KOPT-K1 (cell line): ENCODE data around the gene KIF13A.
"Not testable (repeated sequence)": the region's sequence is repeated elsewhere in the genome, so short reads cannot be mapped to it uniquely, and the experiment has no call there.

Source experiments
- H3K27ac ChIP-seq: fragments of 200-600 bp; sonication (generic); 2 replicates; pipeline ENCODE4 v1.5.1; 2016; ENCODE audit warnings: antibody characterized with exemption, mild to moderate bottlenecking, low read depth, low read length; ENCODE audit not compliant: poor library complexity, severe bottlenecking
- H3K36me3 ChIP-seq: fragments of 200-600 bp; sonication (generic); 2 replicates; pipeline ENCODE4 v1.5.1; 2017; ENCODE audit warnings: antibody characterized with exemption, mild to moderate bottlenecking, low read length, moderate library complexity; ENCODE audit not compliant: insufficient read depth
- H3K9me3 ChIP-seq: fragments of 200-600 bp; sonication (generic); 2 replicates; pipeline ENCODE4 v1.5.1; 2017; ENCODE audit warnings: antibody characterized with exemption, low read length, mild to moderate bottlenecking; ENCODE audit not compliant: insufficient read depth, poor library complexity, severe bottlenecking

The KIF13A gene

GRCh38 chr6:17853533-17853932 lies 133.9 kb downstream of the KIF13A start:
- H3K36me3 ChIP-seq = no peaks in the 10 kb centered on the region
- no peaks in the 10 kb centered on the region for H3K9me3 ChIP-seq
- no peak overlapping the region for H3K27ac ChIP-seq

GRCh38 chr6:17851720-17852161 lies 135.7 kb downstream of the KIF13A start:
- Histone ChIP-seq H3K36me3 (no peaks in the 10 kb centered on the region), H3K27ac (no peak overlapping the region), H3K9me3 (no peaks in the 10 kb centered on the region)

- Histone ChIP-seq H3K9me3 (no peaks in the 10 kb centered on the region), H3K27ac (no peak overlapping the region), H3K36me3 (no peaks in the 10 kb centered on the region)
Observed at GRCh38 chr6:17851001-17851719, 136.3 kb downstream of the KIF13A start.

- no peak overlapping the region for H3K27ac ChIP-seq
- H3K36me3 ChIP-seq = no peaks in the 10 kb centered on the region
Observed at GRCh38 chr6:17850281-17850680, 137.2 kb downstream of the KIF13A start.

GRCh38 chr6:17847203-17847760 lies 140.2 kb downstream of the KIF13A start:
- H3K9me3 ChIP-seq = no peaks in the 10 kb centered on the region
- no peak overlapping the region for H3K27ac ChIP-seq
- no peaks in the 10 kb centered on the region for H3K36me3 ChIP-seq

More at GRCh38 chr6:17850281-17850680, 137.2 kb downstream of the KIF13A start:
- no peaks in the 10 kb centered on the region for H3K9me3 ChIP-seq

- H3K9me3 ChIP-seq = no peaks in the 10 kb centered on the region
- H3K36me3 ChIP-seq = no peaks in the 10 kb centered on the region
- no peak overlapping the region for H3K27ac ChIP-seq
Observed at GRCh38 chr6:17846762-17847161, 140.7 kb downstream of the KIF13A start.

GRCh38 chr6:17845598-17845997 lies 141.8 kb downstream of the KIF13A start:
- H3K9me3 ChIP-seq = no peaks in the 10 kb centered on the region
- H3K27ac ChIP-seq = no peak overlapping the region
- no peaks in the 10 kb centered on the region for H3K36me3 ChIP-seq

GRCh38 chr6:17844967-17845366 lies 142.5 kb downstream of the KIF13A start:
- H3K36me3 ChIP-seq, H3K9me3 ChIP-seq, H3K27ac ChIP-seq: not testable (repeated sequence)

- no peaks in the 10 kb centered on the region for H3K9me3 ChIP-seq
- no peak overlapping the region for H3K27ac ChIP-seq
- H3K36me3 ChIP-seq = no peaks in the 10 kb centered on the region
Observed at GRCh38 chr6:17842934-17843821, 144.3 kb downstream of the KIF13A start.

- Histone ChIP-seq H3K36me3 (no peaks in the 10 kb centered on the region), H3K27ac (no peak overlapping the region), H3K9me3 (no peaks in the 10 kb centered on the region)
Observed at GRCh38 chr6:17842014-17842776, 145.2 kb downstream of the KIF13A start.

GRCh38 chr6:17839513-17840223 lies 147.8 kb downstream of the KIF13A start:
- Histone ChIP-seq H3K27ac (no peak overlapping the region), H3K9me3 (no peaks in the 10 kb centered on the region), H3K36me3 (no peaks in the 10 kb centered on the region)

GRCh38 chr6:17836293-17836692 lies 151.1 kb downstream of the KIF13A start:
- no peaks in the 10 kb centered on the region for H3K9me3 ChIP-seq
- no peak overlapping the region for H3K27ac ChIP-seq
- no peaks in the 10 kb centered on the region for H3K36me3 ChIP-seq

GRCh38 chr6:17835784-17836183 lies 151.7 kb downstream of the KIF13A start:
- Histone ChIP-seq H3K36me3 (no peaks in the 10 kb centered on the region), H3K27ac (no peak overlapping the region), H3K9me3 (no peaks in the 10 kb centered on the region)

GRCh38 chr6:17831135-17831534 lies 156.3 kb downstream of the KIF13A start:
- H3K9me3 ChIP-seq = no peaks in the 10 kb centered on the region
- no peak overlapping the region for H3K27ac ChIP-seq
- no peaks in the 10 kb centered on the region for H3K36me3 ChIP-seq
